Putamen (tissue), 1 donor: ENCODE data around the gene HNRNPH2.

Source experiments
- DNase-seq: peaks from one replicate; pipeline ENCODE4 v3.0.0-alpha.2; 2016; ENCODE audit warnings: low spot score

Gene HNRNPH2

DNA sequence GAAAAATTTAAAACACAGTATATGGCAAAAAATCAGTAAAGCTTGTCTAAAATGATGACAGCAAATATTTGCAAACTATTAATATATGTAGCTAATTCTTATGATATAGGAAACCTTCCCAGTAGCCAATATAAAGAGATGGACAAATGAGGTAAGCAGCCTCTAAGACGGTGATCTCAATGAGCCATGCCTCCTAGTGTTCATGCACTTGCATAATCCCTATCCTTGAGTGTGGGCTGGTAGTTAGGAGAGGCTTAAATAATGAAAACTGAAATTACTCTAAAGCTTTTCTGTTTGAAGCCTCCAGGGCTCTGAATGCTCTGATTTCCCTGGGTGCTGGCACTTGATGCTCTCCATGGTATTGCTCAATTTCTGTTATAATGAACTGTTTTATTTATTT is 52.6 kb downstream of the HNRNPH2 start:
- DNase-seq: no peak

DNA sequence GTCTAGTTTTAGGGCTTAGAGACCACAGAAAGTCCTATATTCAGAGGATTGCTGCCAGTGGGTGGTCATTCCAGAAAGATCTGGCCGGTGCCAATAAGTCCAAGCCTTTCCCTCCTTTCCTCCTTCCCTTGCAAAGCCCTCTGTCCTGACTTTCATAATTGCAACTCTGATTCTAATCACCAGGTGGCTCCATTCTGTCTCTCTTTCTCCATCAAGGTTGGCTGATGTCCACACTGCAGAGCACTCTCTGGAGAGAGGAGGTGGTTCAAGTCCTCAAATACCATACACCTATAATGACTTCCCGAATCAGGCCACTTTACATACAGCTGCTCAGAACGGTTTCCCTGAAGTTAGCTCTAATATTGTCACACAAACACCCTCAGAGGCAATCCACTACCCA is 54.9 kb downstream of the HNRNPH2 start:
- no peak for DNase-seq
